Neural progenitor cell (in vitro differentiated cells): Measurements from ENCODE around the gene HOXC13.

ENCODE experiments used
- CTCF ChIP-seq: fragments of 200-600 bp; sonication (generic); IDR thresholded peaks from 2 replicates; pipeline ENCODE4 v1.5.1; 2017; ENCODE audit warnings: antibody characterized with exemption, mild to moderate bottlenecking
- EZH2 ChIP-seq: fragments of 200-600 bp; sonication (generic); IDR thresholded peaks from 2 replicates; pipeline ENCODE4 v1.6.1; 2017; ENCODE audit warnings: antibody characterized with exemption, mild to moderate bottlenecking, moderate library complexity
- EZH2phosphoT487 ChIP-seq: fragments of 200-600 bp; sonication (generic); IDR thresholded peaks from 2 replicates; pipeline ENCODE4 v1.6.1; 2017; ENCODE audit warnings: antibody characterized with exemption

- TF ChIP-seq EZH2: no peak
- peak; percentile 55 for TF ChIP-seq CTCF
- TF ChIP-seq EZH2phosphoT487: no peak
Measured at GRCh38 chr12:53984901-53985691, 46.5 kb downstream of the HOXC13 start, which contains the start of gene HOXC10.
